HG03558 (cell line): ENCODE results near the gene RSF1.
A peak's percentile ranks its signal among the peaks of the same experiment; 100 is the strongest.

Experiments
- ATAC-seq: cut with Tn5 transposase; IDR thresholded peaks from one replicate; pipeline ENCODE4 v1.9.1; 2021; ENCODE audit warnings: moderate number of reproducible peaks; ENCODE audit not compliant: unreplicated experiment; ENCODE audit errors: extremely low read depth

Gene RSF1

GRCh38 chr11:77695417-77695816 is 125.1 kb downstream of the RSF1 start:
- ATAC-seq: no peak

GRCh38 chr11:77690649-77691048 is 129.9 kb downstream of the RSF1 start:
- no peak for ATAC-seq

GRCh38 chr11:77687088-77687487 is 133.4 kb downstream of the RSF1 start:
- no peak for ATAC-seq

GRCh38 chr11:77677138-77677537 is 143.4 kb downstream of the RSF1 start:
- ATAC-seq: no peak

- ATAC-seq: no peak
These were observed 148.3 kb downstream of the RSF1 start for GRCh38 chr11:77672264-77672663.

GRCh38 chr11:77669848-77670511 is 150.5 kb downstream of the RSF1 start:
- ATAC-seq: no peak

- ATAC-seq: no peak
These were observed 151.8 kb downstream of the RSF1 start for GRCh38 chr11:77668760-77669159.

GRCh38 chr11:77665240-77665965 is 155.1 kb downstream of the RSF1 start:
- no peak for ATAC-seq

- ATAC-seq: no peak
These were observed 158.9 kb downstream of the RSF1 start for GRCh38 chr11:77661670-77662069.

GRCh38 chr11:77660947-77661346 is 159.6 kb downstream of the RSF1 start:
- no peak for ATAC-seq

- no peak for ATAC-seq
These were observed 162.1 kb downstream of the RSF1 start for GRCh38 chr11:77658213-77659013.

- ATAC-seq: no peak
These were observed 164.2 kb downstream of the RSF1 start for GRCh38 chr11:77656362-77656761.

- ATAC-seq: no peak
These were observed 165.6 kb downstream of the RSF1 start for GRCh38 chr11:77654770-77655434.

- ATAC-seq: no peak
These were observed 170.4 kb downstream of the RSF1 start for GRCh38 chr11:77650123-77650522.

- ATAC-seq: no peak
These were observed 172.7 kb downstream of the RSF1 start for GRCh38 chr11:77647654-77648305.

GRCh38 chr11:77644887-77645286 is 175.6 kb downstream of the RSF1 start:
- no peak for ATAC-seq

GRCh38 chr11:77642228-77642627 is 178.3 kb downstream of the RSF1 start:
- ATAC-seq: no peak

GRCh38 chr11:77637345-77638165 is 183.0 kb downstream of the RSF1 start, which contains the start of gene CLNS1A:
Gene CLNS1A (minus strand): TSS chr11:77637794. CDS start chr11:77637714, 80 bp downstream.
- ATAC-seq: peak; percentile 91

GRCh38 chr11:77636731-77637344 is 183.7 kb downstream of the RSF1 start:
- no peak for ATAC-seq
